Measurements from ENCODE around the gene TICAM1. TPM values are rescaled to one million over a fixed set of nuclear protein-coding genes. Genes with fewer than 3 reads are reported as not detected.
A peak's percentile ranks its signal among the peaks of the same experiment; 100 is the strongest.

Gene TICAM1
- total RNA-seq, 4 donors from 2014 or later: 7.5 to 8.3 (median 8.0) TPM

DNA sequence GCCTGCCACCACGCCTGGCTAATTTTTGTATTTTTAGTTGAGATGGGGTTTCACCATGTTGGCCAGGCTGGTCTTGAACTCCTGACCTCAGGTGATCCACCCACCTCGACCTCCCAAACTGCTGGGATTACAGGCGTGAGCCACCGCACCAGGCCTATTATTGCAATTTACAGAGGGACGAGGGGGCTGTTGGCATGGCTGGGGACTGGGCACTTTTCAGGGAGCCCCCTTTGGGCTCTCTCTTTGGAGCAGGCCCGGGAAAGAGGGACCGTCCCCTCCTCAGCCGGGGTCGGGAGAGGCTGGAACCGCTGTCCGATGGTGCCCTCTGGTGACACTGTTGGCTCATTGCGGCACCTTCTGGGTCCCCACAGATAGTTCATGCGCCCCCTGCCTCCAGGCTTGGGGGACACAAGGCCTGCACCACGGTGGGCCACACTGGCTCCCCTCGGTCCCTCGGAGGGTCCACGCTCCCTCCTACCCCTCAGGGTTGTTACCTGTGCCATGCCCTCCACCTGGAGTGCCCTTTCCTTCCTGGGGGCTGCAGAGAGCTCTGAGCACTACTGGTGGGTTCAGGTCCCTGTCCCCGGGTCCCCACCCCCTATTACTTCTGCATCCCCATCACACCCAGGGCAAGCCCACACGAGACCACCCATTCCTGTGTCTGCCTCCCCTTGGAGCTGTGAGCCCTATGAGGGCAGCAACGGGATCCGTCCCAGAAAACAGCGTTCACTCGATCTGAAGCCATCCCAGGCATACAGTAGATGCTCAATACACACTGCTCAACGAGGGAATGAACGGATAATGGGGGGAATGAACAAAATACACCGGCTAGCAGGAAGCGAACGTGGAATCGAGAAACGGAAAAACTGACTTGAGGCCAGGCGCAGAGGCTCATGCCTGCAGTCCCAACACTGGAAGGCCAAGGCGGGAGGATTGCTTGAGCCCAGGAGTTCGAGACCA is 27.5 kb downstream of the TICAM1 start:
- intact Hi-C loops (cut with DNase I): no loop called here
- TF ChIP-seq POLR2A (IDR thresholded peaks at IDR 0.05; ENCODE audit: low read depth) (no peak), POLR2AphosphoS5 (IDR thresholded peaks at IDR 0.05) (no peak)
- TF ChIP-seq, protein P1, sequence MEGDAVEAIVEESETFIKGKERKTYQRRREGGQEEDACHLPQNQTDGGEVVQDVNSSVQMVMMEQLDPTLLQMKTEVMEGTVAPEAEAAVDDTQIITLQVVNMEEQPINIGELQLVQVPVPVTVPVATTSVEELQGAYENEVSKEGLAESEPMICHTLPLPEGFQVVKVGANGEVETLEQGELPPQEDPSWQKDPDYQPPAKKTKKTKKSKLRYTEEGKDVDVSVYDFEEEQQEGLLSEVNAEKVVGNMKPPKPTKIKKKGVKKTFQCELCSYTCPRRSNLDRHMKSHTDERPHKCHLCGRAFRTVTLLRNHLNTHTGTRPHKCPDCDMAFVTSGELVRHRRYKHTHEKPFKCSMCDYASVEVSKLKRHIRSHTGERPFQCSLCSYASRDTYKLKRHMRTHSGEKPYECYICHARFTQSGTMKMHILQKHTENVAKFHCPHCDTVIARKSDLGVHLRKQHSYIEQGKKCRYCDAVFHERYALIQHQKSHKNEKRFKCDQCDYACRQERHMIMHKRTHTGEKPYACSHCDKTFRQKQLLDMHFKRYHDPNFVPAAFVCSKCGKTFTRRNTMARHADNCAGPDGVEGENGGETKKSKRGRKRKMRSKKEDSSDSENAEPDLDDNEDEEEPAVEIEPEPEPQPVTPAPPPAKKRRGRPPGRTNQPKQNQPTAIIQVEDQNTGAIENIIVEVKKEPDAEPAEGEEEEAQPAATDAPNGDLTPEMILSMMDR (IDR thresholded peaks at IDR 0.05): peak; percentile 52 to 71 (median 56)
- peak overlapping the region in 1 of 4 donors; percentile 30 for H3K4me3 ChIP-seq
- H3K4me1 ChIP-seq: peaks cover 7 to 9% (median 8%) of the 10 kb centered on the region in 4 donors
- H3K27me3 ChIP-seq: no peaks in the 10 kb centered on the region
- H3K36me3 ChIP-seq: peaks cover 0 to 4% (median 3%) of the 10 kb centered on the region in 4 donors
- no peak for DNase-seq (ENCODE audit: extremely low spot score)
- WGBS: 74% methylated on average over 20 of the region's 33 CpGs
- H3K9me3 ChIP-seq: no peaks in the 10 kb centered on the region
- H3K27ac ChIP-seq (replicated peaks in 1 of 4): no peak overlapping the region

GRCh38 chr19:4802711-4803110 is 28.8 kb downstream of the TICAM1 start:
- 81% methylated on average over 6 of the region's 7 CpGs for WGBS
- no peak for TF ChIP-seq POLR2A (IDR thresholded peaks at IDR 0.05; ENCODE audit: low read depth)
- TF ChIP-seq POLR2AphosphoS5 (IDR thresholded peaks at IDR 0.05): no peak
- TF ChIP-seq, protein P1 (IDR thresholded peaks at IDR 0.05): no peak
- no peak for TF ChIP-seq EP300 (IDR thresholded peaks at IDR 0.05)
- no peaks in the 10 kb centered on the region for H3K9me3 ChIP-seq

DNA sequence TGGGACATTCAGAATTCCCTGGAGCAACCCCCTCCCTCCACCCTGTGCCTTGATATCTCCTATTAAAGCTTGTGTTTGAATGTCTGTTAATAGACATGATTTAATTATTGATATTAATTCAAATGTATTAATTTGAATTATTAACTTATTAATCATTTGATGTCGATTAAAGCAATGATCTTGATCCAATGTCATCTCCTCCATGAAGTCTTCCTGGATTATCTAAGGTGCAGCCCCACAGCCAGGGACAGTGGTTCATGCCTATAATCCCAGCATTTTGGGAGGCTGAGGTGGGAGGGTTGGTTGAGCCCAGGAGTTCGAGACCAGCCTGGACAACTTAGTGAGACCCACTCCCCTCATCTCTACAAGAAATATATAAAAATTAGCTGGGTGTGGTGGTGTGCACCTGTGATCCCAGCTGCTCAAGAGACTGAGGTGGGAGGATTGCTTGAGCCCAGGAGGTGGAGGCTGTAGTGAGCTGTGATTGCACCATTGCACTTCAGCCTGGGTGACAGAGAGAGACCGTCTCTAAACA is 30.4 kb downstream of the TICAM1 start:
- TF ChIP-seq, protein P1 (IDR thresholded peaks at IDR 0.05): no peak
- TF ChIP-seq POLR2AphosphoS5 (IDR thresholded peaks at IDR 0.05) (no peak), POLR2A (IDR thresholded peaks at IDR 0.05; ENCODE audit: low read depth) (no peak), EP300 (IDR thresholded peaks at IDR 0.05) (no peak)
- H3K9me3 ChIP-seq: no peaks in the 10 kb centered on the region
- H3K27ac ChIP-seq (replicated peaks in 1 of 4): no peak overlapping the region
- peaks cover 7 to 25% (median 22%) of the 10 kb centered on the region in 4 donors for H3K36me3 ChIP-seq
- H3K4me1 ChIP-seq: peaks cover 10 to 16% (median 14%) of the 10 kb centered on the region in 4 donors
- WGBS: 83% methylated on average over 3 of the region's 3 CpGs
- intact Hi-C loops (cut with DNase I): no loop called here
- H3K4me3 ChIP-seq: no peak overlapping the region
- DNase-seq (ENCODE audit: extremely low spot score): no peak
- no peaks in the 10 kb centered on the region for H3K27me3 ChIP-seq

More at GRCh38 chr19:4802711-4803110, 28.8 kb downstream of the TICAM1 start:
- H3K27ac ChIP-seq (replicated peaks in 1 of 4): no peak overlapping the region
- H3K4me1 ChIP-seq: peaks cover 7 to 9% (median 8%) of the 10 kb centered on the region in 4 donors
- DNase-seq (ENCODE audit: extremely low spot score): no peak
- H3K36me3 ChIP-seq: peaks cover 0 to 11% (median 10%) of the 10 kb centered on the region in 4 donors
- H3K27me3 ChIP-seq: no peaks in the 10 kb centered on the region
- no peak overlapping the region for H3K4me3 ChIP-seq
- intact Hi-C loops (cut with DNase I): no loop called here

GRCh38 chr19:4800591-4801081 is 30.9 kb downstream of the TICAM1 start:
- no peak for TF ChIP-seq POLR2AphosphoS5 (IDR thresholded peaks at IDR 0.05)
- TF ChIP-seq EP300 (IDR thresholded peaks at IDR 0.05): no peak
- TF ChIP-seq POLR2A (IDR thresholded peaks at IDR 0.05; ENCODE audit: low read depth): no peak
- TF ChIP-seq, protein P1 (IDR thresholded peaks at IDR 0.05): no peak
- Histone ChIP-seq H3K4me1 (peaks cover 10 to 21% (median 19%) of the 10 kb centered on the region in 4 donors), H3K4me3 (no peak overlapping the region), H3K27me3 (no peaks in the 10 kb centered on the region), H3K36me3 (peaks cover 7 to 30% (median 24%) of the 10 kb centered on the region in 4 donors), H3K9me3 (no peaks in the 10 kb centered on the region), H3K27ac (replicated peaks in 1 of 4) (no peak overlapping the region)
- intact Hi-C loops (cut with DNase I): no loop called here
- DNase-seq (ENCODE audit: extremely low spot score): no peak
- 62% methylated on average over 14 of the region's 23 CpGs for WGBS

Measured in esophagus muscularis mucosa (tissue), 4 donors.